ENCODE data around the gene MCFD2. TPM values are rescaled to one million over a fixed set of nuclear protein-coding genes. Genes with fewer than 3 reads are reported as not detected.

Gene MCFD2
- total RNA-seq, 3 donors from 2014 or later = 83.0 to 94.8 (median 89.8) TPM

DNA sequence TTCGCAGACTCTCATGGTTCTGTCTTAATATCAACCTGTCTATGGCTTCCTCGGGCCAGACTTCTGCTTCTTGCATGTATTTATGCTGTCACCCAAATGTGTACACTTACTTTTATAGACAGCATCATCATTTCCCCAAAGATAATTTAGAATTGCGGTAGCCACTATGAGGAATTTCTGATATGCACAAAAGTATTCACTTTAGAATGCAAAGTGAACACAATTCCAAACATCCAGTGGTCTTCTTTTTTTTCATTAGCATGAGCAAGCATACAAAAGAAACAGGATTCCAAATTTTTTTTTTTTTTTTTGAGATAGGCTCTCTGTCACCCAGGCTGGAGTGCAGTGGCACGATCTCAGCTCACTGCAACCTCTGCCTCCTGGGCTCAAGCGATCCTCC lies 21.0 kb upstream of the MCFD2 start:
- H3K4me3 ChIP-seq = no peak overlapping the region
- no peak for DNase-seq (ENCODE audit: low spot score in 2 of 2)
- TF ChIP-seq POLR2AphosphoS5 (IDR thresholded peaks at IDR 0.05) = no peak
- no peak for TF ChIP-seq POLR2A (IDR thresholded peaks at IDR 0.05)
- TF ChIP-seq CTCF (IDR thresholded peaks at IDR 0.05) = no peak
- H3K27me3 ChIP-seq = no peaks in the 10 kb centered on the region
- H3K4me1 ChIP-seq = peaks cover 0 to 8% of the 10 kb centered on the region in 2 donors
- no peaks in the 10 kb centered on the region for H3K36me3 ChIP-seq
- intact Hi-C loops (cut with DNase I; ENCODE audit: low total_unique reads) = no loop called here
- H3K9me3 ChIP-seq = no peaks in the 10 kb centered on the region
- H3K27ac ChIP-seq = no peak overlapping the region

DNA sequence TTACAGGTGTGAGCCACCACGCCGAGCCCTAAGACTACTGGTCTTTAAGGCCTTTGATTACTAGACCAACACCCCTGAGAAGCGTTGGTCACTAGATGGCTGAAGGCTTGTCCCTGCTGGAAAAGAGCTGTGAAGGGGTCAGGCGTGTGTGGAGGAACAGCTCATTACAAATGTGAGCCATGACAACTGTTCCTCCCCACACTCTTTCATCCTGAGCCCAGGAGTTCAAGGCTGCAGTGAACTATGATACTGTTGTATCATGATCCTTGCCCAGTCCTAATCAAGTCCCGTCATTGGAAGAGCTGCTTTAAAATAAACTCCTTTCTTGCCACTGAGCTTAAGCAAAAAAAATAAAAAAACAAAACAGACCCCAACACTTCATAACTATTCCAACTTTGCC lies 19.5 kb upstream of the MCFD2 start:
- intact Hi-C loops (cut with DNase I; ENCODE audit: low total_unique reads) = no loop called here
- no peak for TF ChIP-seq CTCF (IDR thresholded peaks at IDR 0.05)
- no peak for TF ChIP-seq POLR2A (IDR thresholded peaks at IDR 0.05)
- no peak for TF ChIP-seq POLR2AphosphoS5 (IDR thresholded peaks at IDR 0.05)

DNA sequence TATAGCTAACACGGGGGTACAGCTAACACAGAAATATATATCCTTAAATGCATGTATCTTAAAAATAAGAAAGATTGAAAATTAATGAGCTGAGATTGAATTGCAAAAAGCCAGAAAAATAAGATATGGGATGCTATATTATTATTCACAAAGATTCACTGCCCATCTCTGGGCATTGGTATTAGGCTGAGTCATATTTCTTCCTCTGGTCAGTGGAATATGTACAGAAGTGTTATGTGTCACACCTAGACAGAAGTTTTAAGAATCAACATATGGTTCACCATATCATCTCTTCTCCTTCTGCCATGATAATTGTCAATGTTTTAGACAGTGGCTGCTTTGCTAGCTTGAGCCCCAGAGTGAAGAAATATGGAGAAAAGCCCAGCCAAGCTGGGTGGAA lies 14.0 kb upstream of the MCFD2 start:
- intact Hi-C loops (cut with DNase I; ENCODE audit: low total_unique reads) = no loop called here
- no peak for DNase-seq (ENCODE audit: low spot score in 2 of 2)
- no peak overlapping the region for H3K4me3 ChIP-seq
- no peaks in the 10 kb centered on the region for H3K9me3 ChIP-seq
- H3K27me3 ChIP-seq = no peaks in the 10 kb centered on the region
- TF ChIP-seq POLR2A (IDR thresholded peaks at IDR 0.05) (no peak), CTCF (IDR thresholded peaks at IDR 0.05) (no peak), POLR2AphosphoS5 (IDR thresholded peaks at IDR 0.05) (no peak)
- no peak overlapping the region for H3K27ac ChIP-seq
- no peaks in the 10 kb centered on the region for H3K36me3 ChIP-seq
- H3K4me1 ChIP-seq = no peaks in the 10 kb centered on the region

More for the DNA sequence above, 19.5 kb upstream of the MCFD2 start:
- Histone ChIP-seq H3K36me3 (no peaks in the 10 kb centered on the region), H3K9me3 (no peaks in the 10 kb centered on the region), H3K27ac (no peak overlapping the region), H3K4me3 (no peak overlapping the region), H3K27me3 (no peaks in the 10 kb centered on the region), H3K4me1 (peaks cover 0 to 2% of the 10 kb centered on the region in 2 donors)
- DNase-seq (ENCODE audit: low spot score in 2 of 2) = no peak

DNA sequence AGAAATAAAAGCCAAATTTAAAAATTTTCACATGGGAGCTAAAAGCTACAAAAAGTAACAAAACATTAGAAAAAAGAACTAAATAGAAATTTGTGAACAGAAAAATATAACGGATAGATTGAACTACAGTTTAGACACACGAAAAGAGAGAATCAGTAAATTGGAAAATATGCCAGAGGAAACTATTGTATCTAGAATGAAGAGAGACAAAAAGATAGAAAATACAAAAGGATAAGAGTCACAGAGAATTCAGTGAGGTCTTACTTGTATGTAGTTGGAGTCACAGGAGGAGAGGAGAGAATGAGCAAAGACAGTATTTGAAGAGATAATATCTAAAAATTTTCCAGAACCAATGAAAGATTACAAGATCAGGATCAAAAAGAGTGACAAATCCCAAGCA lies 11.3 kb upstream of the MCFD2 start:
- TF ChIP-seq CTCF (IDR thresholded peaks at IDR 0.05) = no peak
- TF ChIP-seq POLR2AphosphoS5 (IDR thresholded peaks at IDR 0.05) = no peak
- no peak for TF ChIP-seq POLR2A (IDR thresholded peaks at IDR 0.05)
- no peak overlapping the region for H3K27ac ChIP-seq
- no peaks in the 10 kb centered on the region for H3K27me3 ChIP-seq
- no peaks in the 10 kb centered on the region for H3K36me3 ChIP-seq
- H3K4me1 ChIP-seq = no peaks in the 10 kb centered on the region
- intact Hi-C loops (cut with DNase I; ENCODE audit: low total_unique reads) = no loop called here
- H3K4me3 ChIP-seq = no peak overlapping the region
- H3K9me3 ChIP-seq = no peaks in the 10 kb centered on the region
- no peak for DNase-seq (ENCODE audit: low spot score in 2 of 2)

DNA sequence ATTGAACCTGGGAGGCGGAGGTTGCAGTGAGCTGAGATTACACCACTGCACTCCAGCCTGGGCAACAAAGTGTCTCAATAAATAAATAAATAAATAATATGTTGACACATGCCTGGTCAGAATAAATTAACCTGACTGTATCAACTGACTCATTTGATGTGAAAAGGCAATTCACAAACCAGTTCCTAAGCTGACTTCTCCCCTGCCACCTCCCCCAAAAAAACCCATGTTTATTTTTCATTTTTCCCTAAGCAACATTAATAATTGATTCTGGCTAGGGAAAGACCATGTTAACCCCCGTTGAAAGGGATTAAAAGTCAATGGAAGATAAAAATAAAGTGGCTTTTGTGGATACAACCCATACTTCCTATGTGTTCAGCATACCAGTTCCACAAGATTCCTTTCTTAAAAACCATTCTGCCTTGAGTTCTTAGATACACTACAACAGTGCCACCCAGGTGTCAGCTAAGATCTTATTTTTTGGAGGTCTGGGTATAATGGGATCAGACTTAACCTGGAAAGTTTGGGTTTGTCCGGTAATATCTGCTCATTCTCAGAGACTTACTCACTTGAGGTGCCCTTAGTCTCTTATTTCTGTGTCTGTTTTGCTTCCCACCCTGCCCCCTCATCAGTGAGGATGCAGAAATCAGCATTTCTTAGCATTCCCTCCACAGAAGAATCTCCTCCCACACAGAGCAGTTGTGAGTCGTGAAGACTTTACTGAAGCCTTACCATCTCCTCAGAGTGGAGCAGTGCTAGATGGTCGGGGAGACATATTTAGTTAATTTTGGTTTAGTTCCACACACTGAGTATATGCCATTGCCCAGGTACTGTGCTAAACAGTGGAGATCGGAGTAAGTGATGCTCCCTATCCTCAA lies 10.1 kb upstream of the MCFD2 start:
- Histone ChIP-seq H3K9me3 (no peaks in the 10 kb centered on the region), H3K36me3 (no peaks in the 10 kb centered on the region), H3K27me3 (no peaks in the 10 kb centered on the region), H3K4me1 (no peaks in the 10 kb centered on the region), H3K27ac (no peak overlapping the region), H3K4me3 (no peak overlapping the region)
- intact Hi-C loops (cut with DNase I; ENCODE audit: low total_unique reads) = no loop called here
- TF ChIP-seq CTCF (IDR thresholded peaks at IDR 0.05) = no peak
- no peak for TF ChIP-seq POLR2A (IDR thresholded peaks at IDR 0.05)
- TF ChIP-seq POLR2AphosphoS5 (IDR thresholded peaks at IDR 0.05) = no peak
- DNase-seq (ENCODE audit: low spot score in 2 of 2) = no peak

All from breast epithelium (tissue), 4 donors.